Measurements from ENCODE around the gene TP53BP2.
A peak's percentile ranks its signal among the peaks of the same experiment; 100 is the strongest.
"Not testable (repeated sequence)": the region's sequence is repeated elsewhere in the genome, so short reads cannot be mapped to it uniquely, and the experiment has no call there.

TP53BP2 gene

DNA sequence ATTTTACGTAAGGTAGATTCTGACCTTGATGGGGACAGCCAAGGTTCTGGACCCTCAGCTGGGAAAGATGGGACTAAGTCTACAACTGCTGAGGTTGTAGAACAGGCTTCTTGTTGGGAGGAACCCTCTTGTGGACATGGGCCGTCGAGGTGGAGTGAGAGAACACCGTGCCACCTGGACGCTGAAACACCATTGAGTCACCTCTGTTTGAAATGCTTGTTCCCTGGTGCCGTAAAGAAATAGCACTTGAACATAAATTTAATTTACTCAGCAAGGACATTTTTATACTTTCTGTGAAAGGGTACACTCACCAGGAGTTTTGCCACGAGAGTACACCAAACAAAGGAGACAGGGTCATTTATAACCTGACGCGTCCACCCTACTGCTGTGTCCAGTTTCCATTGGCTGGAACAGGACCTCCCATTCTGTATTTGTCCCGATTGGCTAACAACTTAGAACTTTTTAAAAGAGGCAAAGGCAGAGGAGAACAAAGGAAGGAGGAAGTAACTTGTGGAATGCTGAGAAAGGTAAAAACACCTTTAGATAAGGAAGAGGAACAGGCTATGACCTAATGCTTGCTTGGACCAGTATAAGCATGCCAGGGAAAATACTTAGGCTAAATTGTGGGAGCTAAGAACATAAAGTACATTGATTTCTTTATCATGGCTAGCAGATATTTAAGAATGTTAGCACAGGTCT, 105.6 kb downstream of the TP53BP2 start:
- not testable (repeated sequence) for DNase-seq (ENCODE audit: low spot score)

DNA sequence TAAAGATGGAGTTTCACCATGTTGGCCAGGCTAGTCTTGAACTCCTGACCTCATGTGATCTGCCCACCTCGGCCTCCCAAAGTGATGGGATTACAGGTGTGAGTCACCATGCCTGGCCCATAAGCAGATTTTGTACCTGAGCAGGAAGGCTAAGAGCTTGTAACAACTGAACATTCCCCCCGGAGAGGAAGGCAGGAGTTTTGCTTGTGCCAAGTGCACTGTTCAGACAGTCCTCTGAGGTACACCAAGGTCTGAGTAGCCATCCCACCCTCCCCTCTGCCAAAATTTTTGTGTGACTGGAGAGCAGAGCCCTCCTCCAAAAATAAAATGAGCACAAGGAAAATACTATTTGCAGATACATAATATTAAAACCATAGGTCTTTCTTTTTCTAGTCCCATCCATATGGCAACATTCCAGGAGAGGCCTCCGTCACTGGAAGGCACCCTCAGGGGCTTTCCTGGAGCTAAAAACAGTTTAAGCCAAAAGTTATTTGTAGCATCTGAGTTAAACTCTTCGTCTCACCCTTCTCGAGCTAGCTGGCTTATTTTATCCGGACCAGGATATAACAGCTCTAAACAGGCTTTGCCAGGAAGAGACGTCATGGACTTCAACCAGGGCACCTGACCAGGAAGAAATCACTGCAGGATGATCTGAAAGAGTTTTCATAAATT, 106.2 kb downstream of the TP53BP2 start:
- DNase-seq (ENCODE audit: low spot score): no peak

DNA sequence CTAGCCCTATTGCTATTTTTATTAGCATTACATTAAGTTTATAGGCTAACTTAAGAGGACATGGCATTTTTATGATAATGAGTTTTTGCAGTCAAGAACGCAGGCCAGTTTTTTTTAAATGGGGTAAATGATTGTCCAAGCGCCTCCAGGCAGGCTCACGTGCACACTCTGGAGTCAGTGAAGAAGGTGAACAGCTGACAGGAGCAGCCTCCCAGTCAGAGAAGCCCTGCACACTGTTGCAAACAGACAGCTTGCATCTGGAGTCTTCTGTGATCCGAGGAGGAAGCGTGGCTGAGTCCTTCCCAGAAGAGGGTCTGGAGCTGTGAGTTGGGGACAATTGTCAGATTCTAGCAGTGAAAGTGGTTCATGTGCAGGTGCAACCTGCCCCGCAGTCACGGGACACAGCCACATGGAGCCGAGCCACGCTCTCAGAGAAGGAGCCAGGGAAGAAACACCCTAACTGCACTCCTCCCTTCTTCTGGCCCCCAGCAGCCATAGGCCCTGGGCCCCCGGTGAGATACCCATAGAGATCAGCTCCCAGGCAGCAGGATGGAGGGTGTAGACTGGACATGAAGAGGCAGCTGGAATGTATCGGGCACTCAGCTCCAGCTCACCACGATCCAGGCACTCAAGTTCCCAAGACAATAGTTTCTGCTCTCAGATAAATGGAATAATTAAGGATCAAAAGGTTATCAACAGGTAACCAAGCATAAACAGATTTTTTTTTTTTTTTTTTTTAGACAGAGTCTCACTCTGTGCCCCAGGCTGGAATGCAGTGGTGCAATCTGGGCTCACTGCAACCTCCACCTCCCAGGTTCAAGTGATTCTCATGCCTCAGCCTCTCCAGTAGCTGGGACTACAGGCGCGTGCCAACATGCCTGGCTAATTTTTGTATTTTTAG, 107.0 kb downstream of the TP53BP2 start:
- no peak for DNase-seq (ENCODE audit: low spot score)

DNA sequence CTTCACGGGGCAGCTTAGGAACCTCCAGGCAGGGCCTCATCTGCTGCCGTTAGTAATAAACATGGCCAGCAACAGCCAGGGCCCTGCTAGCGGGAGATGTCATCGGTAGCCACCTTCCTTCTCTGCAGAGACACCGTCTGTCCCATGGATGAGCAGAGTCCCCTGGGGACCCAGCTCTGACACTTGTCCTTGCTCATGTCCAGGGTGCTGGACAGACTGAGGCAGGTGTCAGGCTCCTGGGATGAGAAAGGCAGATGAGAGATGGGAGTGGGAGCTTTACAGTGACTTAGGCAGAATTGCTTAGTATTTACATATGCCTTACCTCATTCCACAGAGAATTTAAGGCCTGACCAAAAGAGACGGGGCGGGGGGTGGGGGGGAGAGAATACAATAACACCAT, 108.4 kb downstream of the TP53BP2 start:
- no peak for DNase-seq (ENCODE audit: low spot score)

DNA sequence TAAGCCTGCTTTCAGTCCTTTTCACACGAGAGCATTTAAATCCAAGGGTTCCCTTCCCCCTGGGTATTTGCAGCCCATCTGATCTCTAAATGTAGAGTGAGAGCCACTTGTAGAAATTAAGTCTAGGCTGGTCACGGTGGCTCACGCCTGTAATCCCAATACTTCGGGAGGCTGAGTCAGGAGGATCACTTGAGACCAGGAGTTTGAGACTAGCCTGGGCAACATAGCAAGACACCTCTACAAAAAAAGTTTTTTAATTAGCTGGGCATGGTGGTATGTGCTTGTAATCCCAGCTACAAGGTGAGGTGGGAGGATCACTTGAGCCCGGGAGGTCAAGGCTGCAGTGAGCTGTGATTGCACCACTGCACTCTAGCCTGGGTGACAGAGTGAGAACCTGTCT, 109.1 kb downstream of the TP53BP2 start:
- DNase-seq (ENCODE audit: low spot score): not testable (repeated sequence)

DNA sequence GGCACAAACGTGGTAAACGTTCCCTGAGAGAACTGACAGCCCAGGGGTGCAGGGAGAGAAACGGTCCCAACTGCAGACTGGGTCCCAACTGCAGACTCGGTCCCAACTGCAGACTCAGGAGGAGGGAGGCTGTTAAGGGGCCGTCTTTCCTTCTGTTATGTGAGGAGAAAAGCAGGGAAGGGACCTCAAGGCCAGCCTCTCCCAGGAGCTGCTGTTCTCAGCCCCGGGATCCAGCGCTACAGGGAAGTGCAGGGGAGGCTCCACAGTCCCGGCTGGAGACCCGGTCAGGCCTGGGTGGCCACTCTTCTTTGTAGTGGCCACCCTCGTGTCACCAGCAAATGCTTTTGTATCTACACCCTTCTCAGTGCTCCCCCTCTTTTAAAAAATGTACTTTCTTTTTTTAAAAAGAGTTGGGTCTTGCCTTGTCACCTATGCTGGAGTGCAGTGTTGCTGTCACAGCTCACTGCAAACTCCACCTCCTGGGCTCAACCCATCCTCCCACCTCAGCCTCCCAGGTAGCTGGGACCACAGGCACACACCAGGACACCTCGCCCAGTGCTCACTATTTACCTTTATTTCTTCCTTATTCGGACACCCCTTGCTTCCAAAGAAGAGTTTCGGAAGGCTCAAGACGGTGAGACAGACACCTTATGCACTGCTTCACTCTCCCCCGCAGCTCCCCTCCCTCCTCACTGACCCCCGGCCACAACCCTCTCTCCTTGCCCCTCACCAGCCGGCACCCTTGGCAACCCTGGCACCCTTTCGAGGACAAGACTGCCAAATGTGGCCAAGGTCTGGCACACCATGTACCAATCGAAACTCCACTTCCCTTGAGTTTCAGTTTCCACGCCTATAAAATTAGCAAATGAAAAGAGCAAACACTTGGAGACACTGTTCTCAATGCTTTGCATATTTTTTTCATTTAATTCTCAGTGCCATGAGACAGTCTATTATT, 111.6 kb downstream of the TP53BP2 start:
- peak; percentile 71 for DNase-seq (ENCODE audit: low spot score)

DNA sequence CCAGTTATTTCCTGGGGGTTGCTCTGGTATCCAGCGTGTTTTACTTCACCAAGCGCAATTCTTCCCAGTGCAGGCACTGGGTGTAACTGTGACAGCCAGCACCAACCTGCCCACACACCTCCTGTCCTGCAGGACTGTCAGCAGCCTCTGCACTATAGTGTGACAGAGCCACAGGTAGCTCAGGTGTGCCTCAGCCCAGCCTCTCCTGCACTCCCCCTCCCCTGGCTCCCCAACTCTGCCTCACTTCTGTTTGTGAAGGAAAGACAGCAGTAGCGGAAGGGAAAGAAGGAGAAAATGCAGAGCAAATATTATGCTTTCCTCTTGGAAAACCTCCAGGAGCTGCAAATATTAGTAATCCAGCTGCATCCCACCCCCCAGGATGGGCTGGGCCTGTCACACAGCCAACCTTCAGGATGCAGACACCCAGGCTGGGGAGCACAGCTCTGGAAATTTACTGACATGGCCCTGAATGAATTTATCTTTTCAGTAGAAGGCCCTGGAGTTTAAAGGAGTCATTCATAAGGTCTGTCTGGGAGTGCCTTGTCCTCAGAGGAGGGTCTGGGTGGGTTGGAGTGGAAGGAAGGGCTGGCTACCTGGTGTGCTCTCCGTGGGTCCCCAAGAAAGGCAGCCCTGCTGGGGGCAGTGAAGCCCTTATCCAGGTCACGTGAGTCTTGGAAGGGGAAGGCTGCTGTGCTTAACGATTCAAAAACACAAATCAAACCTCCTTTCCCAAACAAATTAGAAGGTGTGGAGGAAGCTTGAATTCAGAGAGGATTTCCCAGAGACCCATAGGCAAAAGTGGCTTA, 112.6 kb downstream of the TP53BP2 start:
- peak; percentile 47 for DNase-seq (ENCODE audit: low spot score)

DNA sequence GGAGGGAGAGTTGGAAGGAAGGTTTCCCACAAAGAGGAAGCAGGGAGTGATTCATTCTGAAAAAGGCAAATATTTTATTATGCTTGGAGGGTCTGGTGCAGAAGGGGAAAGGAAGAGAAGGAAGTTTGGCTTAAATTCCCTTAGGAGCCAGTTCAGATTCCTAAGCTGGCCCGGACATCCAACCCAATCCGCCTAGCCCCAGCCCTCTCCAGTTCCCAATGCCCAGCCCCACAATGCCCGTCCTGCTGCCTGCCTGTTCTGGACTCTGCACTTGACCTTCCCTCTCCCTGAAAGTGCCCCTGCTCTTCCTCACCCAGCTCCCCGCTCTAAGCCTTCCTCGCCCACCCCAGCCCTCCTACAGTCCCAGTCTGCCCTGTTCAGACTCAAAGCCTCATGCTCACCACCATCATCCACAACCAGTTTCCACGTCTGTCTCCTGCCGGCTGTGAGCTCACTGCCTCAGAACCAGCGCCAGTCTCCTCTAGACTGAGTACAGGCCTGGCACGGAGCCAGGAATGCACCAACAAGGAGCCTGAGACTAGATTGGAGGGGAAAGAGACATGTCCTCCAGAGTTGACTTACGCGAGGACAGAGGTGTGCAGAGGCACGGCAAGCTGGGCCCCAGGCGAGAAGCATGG, 114.5 kb downstream of the TP53BP2 start:
- DNase-seq (ENCODE audit: low spot score): peak; percentile 74

DNA sequence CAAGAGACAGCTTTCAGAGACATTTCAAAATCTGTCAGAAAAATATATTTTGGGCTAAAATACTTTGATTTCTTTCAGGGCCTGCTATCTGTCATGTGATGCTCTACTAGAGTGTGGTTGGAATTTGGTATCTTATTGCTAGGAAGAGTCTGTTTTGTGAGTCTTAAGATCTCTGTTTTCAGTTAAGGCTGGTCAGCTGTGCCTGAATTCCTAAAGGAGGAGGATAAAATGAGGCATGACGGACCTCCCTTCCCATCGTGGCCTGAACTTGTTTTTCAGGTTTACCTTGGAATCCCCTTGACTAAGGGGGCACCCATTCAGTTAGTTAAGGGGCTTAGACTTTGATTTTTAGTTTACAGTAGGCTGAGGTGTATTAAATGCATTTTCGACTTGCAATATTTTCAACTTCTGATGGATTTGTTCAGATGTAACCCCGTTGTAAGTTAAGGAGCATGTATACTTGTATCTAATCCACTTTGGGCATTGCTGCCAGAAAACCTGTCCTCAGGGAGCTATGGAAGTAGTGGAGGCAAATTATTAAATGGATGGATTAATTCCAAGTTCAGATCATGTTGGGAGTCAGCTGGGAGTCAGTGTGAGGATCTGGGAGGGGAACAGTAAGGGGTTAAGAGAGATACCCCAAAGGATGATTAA, 115.1 kb downstream of the TP53BP2 start:
- no peak for DNase-seq (ENCODE audit: low spot score)

DNA sequence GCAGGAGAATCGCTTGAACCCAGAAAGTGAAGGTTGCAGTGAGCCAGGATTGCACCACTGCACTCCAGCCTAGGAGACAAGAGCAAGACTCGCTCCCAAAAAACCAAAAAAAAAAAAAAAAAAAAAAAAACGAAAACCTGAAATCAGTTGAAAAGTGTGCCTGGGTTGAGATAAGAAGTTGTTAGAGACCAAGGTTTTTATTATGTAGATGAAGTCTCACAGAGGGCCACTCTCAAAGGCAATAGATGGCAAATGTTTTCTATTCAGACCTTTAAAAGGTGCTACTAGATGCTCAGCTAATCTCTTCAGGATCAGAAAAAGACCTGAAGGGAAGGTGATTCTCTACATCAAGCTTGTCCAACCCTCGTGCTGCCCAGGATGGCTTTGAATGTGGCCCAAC, 115.8 kb downstream of the TP53BP2 start:
- DNase-seq (ENCODE audit: low spot score): no peak
